Measurements from ENCODE around the gene EYS.

Gene EYS

DNA sequence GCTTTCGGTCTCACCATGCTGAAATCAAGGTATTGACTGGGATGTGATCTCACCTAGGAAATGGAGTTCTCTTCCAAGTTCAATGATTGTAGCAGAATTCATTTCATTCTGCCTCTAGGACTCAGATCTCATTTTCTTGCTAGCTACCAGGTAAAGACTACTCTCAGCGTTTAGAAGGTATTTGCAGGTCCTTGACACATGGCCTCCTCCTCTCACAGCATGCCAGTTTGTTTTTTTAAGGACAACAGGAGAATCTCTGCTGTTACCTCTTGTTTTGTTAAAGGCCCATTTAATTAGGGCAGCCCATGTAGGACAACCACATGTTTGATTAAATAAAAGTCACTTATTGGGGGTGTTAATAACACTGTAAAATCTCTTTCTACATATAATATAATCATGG lies 757.8 kb downstream of the EYS start:
- Histone ChIP-seq H3K4me3 (ENCODE audit: low read length) (no peak overlapping the region), H3K9me2 (replicated peaks; ENCODE audit: control insufficient read depth, low read length) (no peaks in the 10 kb centered on the region), H4K20me1 (ENCODE audit: control insufficient read depth, insufficient read depth, low read depth, low read length) (no peaks in the 10 kb centered on the region), H3K9me3 (ENCODE audit: control insufficient read depth, insufficient read depth, low read length) (no peaks in the 10 kb centered on the region), H3K36me3 (ENCODE audit: control insufficient read depth, low read length) (no peaks in the 10 kb centered on the region), H3K27ac (ENCODE audit: low read depth, low read length) (no peak overlapping the region), H3K27me3 (ENCODE audit: control insufficient read depth, low read length) (no peaks in the 10 kb centered on the region), H3K79me2 (ENCODE audit: control insufficient read depth, low read length) (no peaks in the 10 kb centered on the region), H3F3A (ENCODE audit: control insufficient read depth, insufficient read depth) (no peaks in the 10 kb centered on the region), H3K4me2 (ENCODE audit: low read length) (no peak overlapping the region), H3K4me1 (ENCODE audit: control insufficient read depth, low read length) (no peaks in the 10 kb centered on the region)
- no peak for TF ChIP-seq EZH2phosphoT487 (IDR thresholded peaks at IDR 0.05; ENCODE audit: borderline replicate concordance, low read length)

DNA sequence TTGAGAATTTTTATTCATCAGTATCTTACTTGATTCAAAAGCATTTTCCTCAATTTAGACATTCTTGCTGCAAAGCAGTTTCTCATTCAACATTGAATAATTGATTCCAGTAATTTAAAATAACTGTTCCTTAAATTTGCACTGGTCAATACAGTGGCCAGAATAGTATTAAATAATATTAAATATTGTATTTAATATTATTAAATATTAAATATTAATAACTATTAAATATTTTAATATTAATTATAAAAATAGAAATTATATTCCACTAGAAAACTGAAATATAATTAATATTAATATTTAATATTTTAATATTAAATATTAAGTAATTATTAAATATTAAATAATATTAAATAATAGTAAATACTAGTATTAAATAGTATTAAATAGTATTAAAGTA lies 758.8 kb downstream of the EYS start:
- no peaks in the 10 kb centered on the region for H3K9me2 ChIP-seq (replicated peaks; ENCODE audit: control insufficient read depth, low read length)
- no peak overlapping the region for H3K27ac ChIP-seq (ENCODE audit: low read depth, low read length)
- H4K20me1 ChIP-seq (ENCODE audit: control insufficient read depth, insufficient read depth, low read depth, low read length) = no peaks in the 10 kb centered on the region
- no peaks in the 10 kb centered on the region for H3F3A ChIP-seq (ENCODE audit: control insufficient read depth, insufficient read depth)
- H3K4me2 ChIP-seq (ENCODE audit: low read length) = no peak overlapping the region
- H3K36me3 ChIP-seq (ENCODE audit: control insufficient read depth, low read length) = no peaks in the 10 kb centered on the region
- no peak overlapping the region for H3K4me3 ChIP-seq (ENCODE audit: low read length)
- H3K4me1 ChIP-seq (ENCODE audit: control insufficient read depth, low read length) = no peaks in the 10 kb centered on the region
- no peak for TF ChIP-seq EZH2phosphoT487 (IDR thresholded peaks at IDR 0.05; ENCODE audit: borderline replicate concordance, low read length)
- TF ChIP-seq, protein P1, sequence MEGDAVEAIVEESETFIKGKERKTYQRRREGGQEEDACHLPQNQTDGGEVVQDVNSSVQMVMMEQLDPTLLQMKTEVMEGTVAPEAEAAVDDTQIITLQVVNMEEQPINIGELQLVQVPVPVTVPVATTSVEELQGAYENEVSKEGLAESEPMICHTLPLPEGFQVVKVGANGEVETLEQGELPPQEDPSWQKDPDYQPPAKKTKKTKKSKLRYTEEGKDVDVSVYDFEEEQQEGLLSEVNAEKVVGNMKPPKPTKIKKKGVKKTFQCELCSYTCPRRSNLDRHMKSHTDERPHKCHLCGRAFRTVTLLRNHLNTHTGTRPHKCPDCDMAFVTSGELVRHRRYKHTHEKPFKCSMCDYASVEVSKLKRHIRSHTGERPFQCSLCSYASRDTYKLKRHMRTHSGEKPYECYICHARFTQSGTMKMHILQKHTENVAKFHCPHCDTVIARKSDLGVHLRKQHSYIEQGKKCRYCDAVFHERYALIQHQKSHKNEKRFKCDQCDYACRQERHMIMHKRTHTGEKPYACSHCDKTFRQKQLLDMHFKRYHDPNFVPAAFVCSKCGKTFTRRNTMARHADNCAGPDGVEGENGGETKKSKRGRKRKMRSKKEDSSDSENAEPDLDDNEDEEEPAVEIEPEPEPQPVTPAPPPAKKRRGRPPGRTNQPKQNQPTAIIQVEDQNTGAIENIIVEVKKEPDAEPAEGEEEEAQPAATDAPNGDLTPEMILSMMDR (IDR thresholded peaks at IDR 0.05; ENCODE audit: low read depth, low read length, poor library complexity, severe bottlenecking) = no peak
- H3K79me2 ChIP-seq (ENCODE audit: control insufficient read depth, low read length) = no peaks in the 10 kb centered on the region
- no peaks in the 10 kb centered on the region for H3K27me3 ChIP-seq (ENCODE audit: control insufficient read depth, low read length)
- H3K9me3 ChIP-seq (ENCODE audit: control insufficient read depth, insufficient read depth, low read length) = no peaks in the 10 kb centered on the region

DNA sequence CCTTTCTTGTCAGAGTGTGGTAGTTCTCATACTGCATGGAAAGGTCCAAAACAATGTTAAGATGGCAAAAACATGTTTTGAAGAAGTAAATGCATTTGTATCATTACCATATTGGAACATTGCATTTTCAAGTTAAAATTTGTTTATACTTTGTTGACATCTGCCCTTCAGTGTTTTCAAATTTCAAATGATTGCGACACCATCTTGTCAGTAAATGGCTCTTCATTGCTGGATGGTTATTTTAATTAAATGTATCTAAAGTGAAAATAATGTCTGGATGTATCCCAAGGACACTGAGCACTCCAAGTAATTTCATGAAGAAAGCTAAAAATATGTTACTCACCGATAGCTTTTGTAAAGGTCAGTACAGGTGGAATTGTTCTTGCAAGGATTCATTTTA lies 761.6 kb downstream of the EYS start:
- Histone ChIP-seq H3K9me3 (ENCODE audit: control insufficient read depth, insufficient read depth, low read length) (no peaks in the 10 kb centered on the region), H3K27ac (ENCODE audit: low read depth, low read length) (no peak overlapping the region)

DNA sequence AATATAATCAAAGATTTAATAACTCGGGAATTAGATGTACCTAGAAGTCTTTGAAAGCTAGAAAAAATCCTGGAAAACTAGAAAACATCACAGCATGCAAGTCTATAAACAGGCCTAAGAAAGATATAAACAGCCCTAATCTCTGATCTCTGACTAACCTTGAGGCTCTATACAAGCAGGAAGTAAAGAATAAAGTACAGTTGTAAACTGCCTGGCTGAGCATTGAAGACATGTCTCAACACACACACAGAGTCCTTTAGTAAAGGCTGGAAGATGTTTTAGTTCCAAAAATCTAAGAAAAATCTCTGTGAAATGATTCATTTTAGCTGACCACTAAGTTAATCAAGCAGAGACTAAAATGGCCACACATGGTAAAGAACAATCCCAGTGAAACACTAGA lies 774.5 kb downstream of the EYS start:
- Histone ChIP-seq H3K79me2 (ENCODE audit: control insufficient read depth, low read length) (no peaks in the 10 kb centered on the region), H3K9me2 (replicated peaks; ENCODE audit: control insufficient read depth, low read length) (no peaks in the 10 kb centered on the region), H3F3A (ENCODE audit: control insufficient read depth, insufficient read depth) (no peaks in the 10 kb centered on the region), H3K36me3 (ENCODE audit: control insufficient read depth, low read length) (no peaks in the 10 kb centered on the region), H3K4me3 (ENCODE audit: low read length) (no peak overlapping the region), H3K27ac (ENCODE audit: low read depth, low read length) (no peak overlapping the region), H3K27me3 (ENCODE audit: control insufficient read depth, low read length) (no peaks in the 10 kb centered on the region), H4K20me1 (ENCODE audit: control insufficient read depth, insufficient read depth, low read depth, low read length) (no peaks in the 10 kb centered on the region), H3K9me3 (ENCODE audit: control insufficient read depth, insufficient read depth, low read length) (no peaks in the 10 kb centered on the region), H3K4me2 (ENCODE audit: low read length) (no peak overlapping the region), H3K4me1 (ENCODE audit: control insufficient read depth, low read length) (no peaks in the 10 kb centered on the region)
- TF ChIP-seq EZH2phosphoT487 (IDR thresholded peaks at IDR 0.05; ENCODE audit: borderline replicate concordance, low read length) = no peak
- TF ChIP-seq, protein P1 (IDR thresholded peaks at IDR 0.05; ENCODE audit: low read depth, low read length, poor library complexity, severe bottlenecking) = no peak

More for the DNA sequence above, 761.6 kb downstream of the EYS start:
- Histone ChIP-seq H3K4me2 (ENCODE audit: low read length) (no peak overlapping the region), H3K4me1 (ENCODE audit: control insufficient read depth, low read length) (no peaks in the 10 kb centered on the region), H3K27me3 (ENCODE audit: control insufficient read depth, low read length) (no peaks in the 10 kb centered on the region), H4K20me1 (ENCODE audit: control insufficient read depth, insufficient read depth, low read depth, low read length) (no peaks in the 10 kb centered on the region), H3K36me3 (ENCODE audit: control insufficient read depth, low read length) (no peaks in the 10 kb centered on the region), H3K4me3 (ENCODE audit: low read length) (no peak overlapping the region), H3F3A (ENCODE audit: control insufficient read depth, insufficient read depth) (no peaks in the 10 kb centered on the region), H3K9me2 (replicated peaks; ENCODE audit: control insufficient read depth, low read length) (no peaks in the 10 kb centered on the region), H3K79me2 (ENCODE audit: control insufficient read depth, low read length) (no peaks in the 10 kb centered on the region)
- no peak for TF ChIP-seq EZH2phosphoT487 (IDR thresholded peaks at IDR 0.05; ENCODE audit: borderline replicate concordance, low read length)
- TF ChIP-seq, protein P1 (IDR thresholded peaks at IDR 0.05; ENCODE audit: low read depth, low read length, poor library complexity, severe bottlenecking) = no peak
